HG02759 (cell line): ENCODE results near the gene SMTNL1.

Experiments
- ATAC-seq: cut with Tn5 transposase; IDR thresholded peaks from one replicate; pipeline ENCODE4 v1.9.1; 2021; ENCODE audit warnings: mild to moderate bottlenecking, moderate library complexity; ENCODE audit not compliant: unreplicated experiment

Gene SMTNL1

DNA sequence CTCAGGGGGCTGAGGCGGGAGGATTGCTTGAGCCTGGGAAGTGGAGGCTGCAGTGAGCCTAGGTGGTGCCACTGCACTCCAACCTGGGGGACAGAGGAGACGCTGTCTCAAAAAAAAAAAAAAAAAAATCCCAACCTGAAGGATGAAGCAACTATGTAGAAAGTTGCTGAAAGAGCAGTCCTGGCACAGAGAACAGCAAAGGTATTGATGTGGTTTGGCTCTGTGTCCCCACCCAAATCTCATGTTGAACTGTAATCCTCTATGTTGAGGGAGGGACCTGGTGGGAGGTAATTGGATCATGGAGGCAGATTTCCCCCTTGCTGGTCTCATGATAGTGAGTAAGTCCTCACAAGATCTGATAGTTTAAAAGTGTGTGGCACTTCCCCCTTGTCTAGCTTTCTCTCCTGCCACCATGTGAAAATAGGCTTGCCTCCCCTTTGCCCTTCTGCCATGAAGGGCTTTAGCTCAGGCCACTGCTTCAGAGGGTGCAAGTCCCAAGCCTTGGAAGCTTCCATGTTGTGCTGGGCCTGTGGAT lies 49.4 kb downstream of the SMTNL1 start:
- no peak for ATAC-seq

DNA sequence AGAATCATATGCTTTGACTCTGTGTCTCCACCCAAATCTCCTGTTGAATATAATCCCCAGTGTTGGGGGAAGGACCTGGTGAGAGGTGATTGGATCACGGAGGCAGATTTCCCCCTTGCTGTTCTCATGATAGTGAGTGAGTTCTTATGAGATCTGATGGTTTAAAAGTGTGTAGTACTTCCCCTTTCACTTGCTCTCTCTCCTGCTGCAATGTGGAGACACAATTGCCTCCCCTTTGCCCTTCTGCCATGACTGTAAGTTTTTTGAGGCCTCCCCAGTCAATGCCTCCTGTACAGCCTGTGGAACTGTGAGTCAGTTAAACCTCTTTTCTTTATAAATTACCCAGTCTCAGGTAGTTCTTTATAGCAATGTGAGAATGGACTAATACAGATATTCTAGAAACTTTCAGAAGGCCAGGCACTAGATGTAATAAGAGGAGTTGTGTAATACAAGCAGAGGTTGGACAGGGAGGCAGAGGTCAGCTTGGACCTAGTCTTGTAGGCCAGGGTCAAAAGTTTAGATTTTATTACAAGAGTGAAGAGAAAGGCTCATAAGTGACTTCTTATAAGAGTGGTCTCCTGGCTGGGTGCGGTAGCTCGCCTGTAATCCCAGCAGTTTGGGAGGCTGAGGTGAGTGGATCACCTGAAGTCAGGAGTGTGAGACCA lies 50.8 kb downstream of the SMTNL1 start:
- ATAC-seq: peak; percentile 51

DNA sequence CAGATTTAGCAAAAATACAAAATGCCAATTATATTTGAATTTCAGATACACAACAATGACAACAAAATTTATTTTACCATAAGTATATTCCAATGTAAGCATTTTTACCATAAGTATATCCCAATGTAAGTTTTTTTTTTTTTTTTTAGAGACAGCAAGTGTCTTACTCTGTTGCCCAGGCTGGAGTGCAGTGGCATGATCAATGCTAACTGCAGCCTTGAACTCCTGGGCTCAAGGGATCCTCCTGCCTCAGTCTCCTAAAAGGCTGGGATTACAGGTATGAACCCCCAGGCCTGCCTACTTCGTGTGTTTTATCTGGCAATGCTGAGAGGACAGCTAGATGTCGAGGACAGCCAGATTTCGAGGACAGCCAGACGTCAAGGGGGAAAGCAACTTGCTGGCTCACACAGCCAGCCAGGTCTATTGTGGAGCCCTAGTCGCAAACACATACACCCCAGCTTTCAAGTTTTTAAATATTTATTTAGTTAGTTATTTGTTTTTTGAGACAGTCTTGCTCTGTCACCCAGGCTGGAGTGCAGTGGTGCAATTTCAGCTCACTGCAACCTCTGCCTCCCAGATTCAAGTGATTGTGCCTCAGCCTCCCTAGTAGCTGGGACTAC lies 59.0 kb downstream of the SMTNL1 start:
- ATAC-seq: no peak

DNA sequence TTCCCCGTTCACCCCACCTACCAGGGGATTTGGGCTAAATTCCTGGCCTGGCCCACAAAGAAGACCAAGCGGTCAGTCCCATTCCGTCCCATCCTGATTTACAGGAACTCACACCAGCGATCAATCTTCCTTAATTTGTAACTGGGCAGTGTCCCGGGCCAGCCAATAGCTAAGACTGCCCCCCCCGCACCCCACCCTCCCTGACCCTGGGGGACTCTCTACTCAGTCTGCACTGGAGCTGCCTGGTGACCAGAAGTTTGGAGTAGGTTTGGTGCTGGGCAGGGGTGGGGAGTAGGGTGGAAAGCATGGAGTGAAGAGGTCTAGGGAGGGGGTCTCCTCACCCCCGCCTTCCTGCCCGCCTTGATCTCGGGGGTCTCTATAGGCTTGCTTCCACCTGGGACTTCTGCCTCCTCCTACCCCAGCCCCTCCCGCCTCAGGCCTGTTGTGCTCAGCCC lies 60.1 kb downstream of the SMTNL1 start, which contains the start of gene SERPING1:
Gene SERPING1, plus strand, starts transcription at position 225 of the 455 bp plus-strand sequence. CDS start 586 bp downstream, outside the sequence.
- ATAC-seq: no peak

DNA sequence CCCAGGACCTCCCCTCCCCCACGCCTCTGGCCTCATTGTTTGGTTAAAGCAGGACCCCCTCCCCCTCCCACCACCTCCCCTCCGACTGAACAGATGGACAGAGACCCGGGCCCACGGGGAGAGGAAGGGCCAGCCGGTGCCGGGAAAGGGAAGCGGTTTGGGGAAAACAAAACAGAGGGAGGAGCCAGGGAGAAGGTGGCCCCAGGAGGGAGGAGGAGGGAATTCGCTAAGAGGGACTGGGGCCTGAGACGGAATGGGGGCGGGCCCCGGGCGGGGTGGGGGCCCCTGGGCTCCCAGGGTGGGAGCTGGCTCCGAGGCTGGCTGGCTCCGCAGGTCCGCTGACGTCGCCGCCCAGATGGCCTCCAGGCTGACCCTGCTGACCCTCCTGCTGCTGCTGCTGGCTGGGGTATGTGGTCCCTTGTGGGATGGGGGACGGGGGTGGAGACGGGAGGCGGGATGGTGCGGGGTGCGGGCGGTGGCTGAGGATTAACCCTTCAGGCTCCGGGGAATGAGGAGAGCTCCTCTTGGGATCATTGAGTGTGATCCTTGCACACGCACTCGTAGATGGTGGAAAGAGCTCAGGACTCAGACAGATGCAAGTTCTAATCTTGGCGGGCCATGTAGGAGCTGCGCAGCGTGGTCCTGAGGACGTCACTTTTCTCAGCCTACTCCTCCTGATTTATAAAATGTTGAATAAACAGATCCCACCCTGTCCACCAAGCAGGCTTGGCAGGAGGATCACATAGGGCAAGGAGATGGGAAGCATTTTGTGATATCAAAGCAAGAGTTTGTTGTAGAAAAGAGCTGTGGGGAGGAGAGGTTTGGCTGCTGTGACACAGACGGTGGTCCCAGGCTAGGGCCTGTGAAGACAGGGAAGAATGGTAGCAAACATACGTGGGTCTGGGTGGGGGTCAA lies 60.8 kb downstream of the SMTNL1 start:
- ATAC-seq: no peak

DNA sequence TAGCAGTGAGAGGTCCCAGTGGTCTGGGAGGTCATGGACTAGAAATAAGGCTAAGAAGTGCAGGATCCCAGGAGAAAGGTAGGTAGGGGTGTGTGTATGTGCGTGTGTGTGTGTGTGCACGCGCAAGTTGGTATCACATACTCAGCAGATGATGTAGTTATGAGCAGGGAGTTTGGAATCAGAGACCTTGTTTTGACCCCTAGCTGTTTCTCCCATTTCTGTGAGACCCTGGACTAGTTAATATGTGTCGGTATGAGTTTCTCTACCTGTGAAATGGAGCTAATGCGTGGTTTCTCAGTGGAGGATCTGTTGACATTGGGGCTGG lies 61.4 kb downstream of the SMTNL1 start:
- no peak for ATAC-seq

DNA sequence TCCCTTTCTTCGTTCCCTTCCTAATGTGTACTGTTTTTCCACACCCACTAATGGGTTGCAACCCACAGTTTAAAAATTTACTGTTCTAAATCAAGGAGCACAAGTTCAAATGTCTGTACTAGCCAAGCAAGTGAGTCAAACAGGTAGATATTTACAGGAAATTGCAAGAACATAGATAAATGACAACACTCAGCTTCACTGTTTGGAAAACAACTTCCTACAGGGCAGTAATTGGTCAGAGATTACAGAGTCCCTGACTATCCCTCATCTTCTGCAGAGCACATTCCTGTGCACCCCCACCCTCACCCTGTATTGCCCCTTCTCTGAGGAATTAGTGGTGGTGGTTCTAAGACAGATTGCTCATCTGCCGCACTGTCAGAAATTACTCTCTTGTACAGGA lies 62.0 kb downstream of the SMTNL1 start:
- no peak for ATAC-seq
